H9 (cell line): ENCODE measurements around the gene KDF1. TPM values are rescaled to one million over a fixed set of nuclear protein-coding genes. Genes with fewer than 3 reads are reported as not detected.

Experiments
- DNase-seq: peaks from one replicate; pipeline ENCODE4 v3.0.0-alpha.2; 2017
- H2AFZ ChIP-seq: one replicate; pipeline ENCODE4 v1.6.1; 2013; ENCODE audit warnings: mild to moderate bottlenecking, low read length, control low read depth, moderate library complexity
- H2AK5ac ChIP-seq: 2 replicates; pipeline ENCODE4 v1.6.1; 2013; ENCODE audit warnings: low read length, control low read depth, mixed read lengths; ENCODE audit not compliant: insufficient read length
- H2BK120ac ChIP-seq: one replicate; pipeline ENCODE4 v1.6.1; 2013; ENCODE audit warnings: low read depth, mild to moderate bottlenecking, low read length, control low read depth, inconsistent platforms; ENCODE audit not compliant: poor library complexity, severe bottlenecking
- H2BK12ac ChIP-seq: 2 replicates; pipeline ENCODE4 v1.6.1; 2013; ENCODE audit warnings: low read length, control low read depth, mixed read lengths, low read depth; ENCODE audit not compliant: insufficient read length
- H2BK15ac ChIP-seq: 2 replicates; pipeline ENCODE4 v1.6.1; 2013; ENCODE audit warnings: low read depth, low read length, control low read depth
- H2BK20ac ChIP-seq: one replicate; pipeline ENCODE4 v1.6.1; 2013; ENCODE audit warnings: low read depth, mild to moderate bottlenecking, low read length, control low read depth, inconsistent platforms; ENCODE audit not compliant: poor library complexity, severe bottlenecking
- H2BK5ac ChIP-seq: 2 replicates; pipeline ENCODE4 v1.6.1; 2013; ENCODE audit warnings: low read length, control low read depth, mixed read lengths; ENCODE audit not compliant: insufficient read length
- H3K14ac ChIP-seq: 2 replicates; pipeline ENCODE4 v1.6.1; 2013; ENCODE audit warnings: low read length, control low read depth; ENCODE audit not compliant: insufficient read depth
- H3K18ac ChIP-seq: 2 replicates; pipeline ENCODE4 v1.6.1; 2013; ENCODE audit warnings: low read depth, mild to moderate bottlenecking, mixed read lengths, low read length, control low read depth; ENCODE audit not compliant: insufficient read length
- H3K23ac ChIP-seq: 2 replicates; pipeline ENCODE4 v1.6.1; 2013; ENCODE audit warnings: low read length, control low read depth, mixed read lengths, low read depth; ENCODE audit not compliant: insufficient read length
- H3K23me2 ChIP-seq: 2 replicates; pipeline ENCODE4 v1.6.1; 2013; ENCODE audit warnings: low read depth, mild to moderate bottlenecking, mixed read lengths, low read length, control low read depth; ENCODE audit not compliant: insufficient read length, poor library complexity, severe bottlenecking
- H3K27ac ChIP-seq: 2 replicates; pipeline ENCODE4 v1.5.1; 2013; ENCODE audit warnings: low read length, control low read depth, mixed read lengths, low read depth; ENCODE audit not compliant: insufficient read length
- H3K27me3 ChIP-seq: 2 replicates; pipeline ENCODE4 v1.6.1; 2013; ENCODE audit warnings: low read length, control low read depth, inconsistent platforms; ENCODE audit not compliant: insufficient read depth
- H3K4ac ChIP-seq: 2 replicates; pipeline ENCODE4 v1.6.1; 2013; ENCODE audit warnings: low read depth, mild to moderate bottlenecking, control low read depth, inconsistent platforms, low read length, moderate library complexity
- H3K4me1 ChIP-seq: 2 replicates; pipeline ENCODE4 v1.6.1; 2013; ENCODE audit warnings: low read length, control low read depth, inconsistent platforms; ENCODE audit not compliant: insufficient read depth
- H3K4me2 ChIP-seq: 2 replicates; pipeline ENCODE4 v1.6.1; 2013; ENCODE audit warnings: low read length, control low read depth, mixed read lengths; ENCODE audit not compliant: insufficient read length, insufficient read depth
- H3K56ac ChIP-seq: 2 replicates; pipeline ENCODE4 v1.6.1; 2013; ENCODE audit warnings: low read depth, mild to moderate bottlenecking, mixed read lengths, low read length, control low read depth; ENCODE audit not compliant: insufficient read length
- H3K79me1 ChIP-seq: 2 replicates; pipeline ENCODE4 v1.6.1; 2013; ENCODE audit warnings: low read depth, mild to moderate bottlenecking, moderate library complexity, low read length, control low read depth, inconsistent platforms; ENCODE audit not compliant: insufficient read depth, poor library complexity, severe bottlenecking
- H3K79me2 ChIP-seq: 2 replicates; pipeline ENCODE4 v1.6.1; 2013; ENCODE audit warnings: low read length, control low read depth, inconsistent platforms; ENCODE audit not compliant: insufficient read depth
- H3K9ac ChIP-seq: 2 replicates; pipeline ENCODE4 v1.6.1; 2013; ENCODE audit warnings: low read length, control low read depth, mixed read lengths; ENCODE audit not compliant: insufficient read length; ENCODE audit errors: extremely low read depth
- H3K9me3 ChIP-seq: one replicate; pipeline ENCODE4 v1.6.1; 2013; ENCODE audit warnings: low read depth, low read length, inconsistent platforms; ENCODE audit not compliant: control insufficient read depth
- H3T11ph ChIP-seq: one replicate; pipeline ENCODE4 v1.6.1; 2013; ENCODE audit warnings: mild to moderate bottlenecking, low read length, control low read depth, inconsistent platforms
- H4K20me1 ChIP-seq: one replicate; pipeline ENCODE4 v1.6.1; 2013; ENCODE audit not compliant: control insufficient read depth, insufficient read length, insufficient read depth
- H4K5ac ChIP-seq: 2 replicates; pipeline ENCODE4 v1.6.1; 2013; ENCODE audit warnings: low read depth, mild to moderate bottlenecking, mixed read lengths, low read length, control low read depth; ENCODE audit not compliant: insufficient read length
- H4K8ac ChIP-seq: replicated peaks from 2 replicates; pipeline ENCODE4 v1.6.1; 2013; ENCODE audit warnings: low read length, control low read depth, mixed read lengths, low read depth; ENCODE audit not compliant: insufficient read length
- H4K91ac ChIP-seq: 2 replicates; pipeline ENCODE4 v1.6.1; 2013; ENCODE audit warnings: low read depth, mild to moderate bottlenecking, moderate library complexity, mixed read lengths, low read length, control low read depth; ENCODE audit not compliant: insufficient read length
- H3K27ac Mint-ChIP-seq, 3 experiments: 2 replicates in 2 of 3; 3 replicates in 1 of 3; pipeline ENCODE4 v1.8.0; 2020 to 2021; ENCODE audit warnings: mixed read lengths in 3 of 3, mild to moderate bottlenecking in 1 of 3, moderate library complexity in 1 of 3
- H3K27me3 Mint-ChIP-seq: 2 replicates; pipeline ENCODE4 v1.8.0; 2021; ENCODE audit warnings: low read depth, mild to moderate bottlenecking, moderate library complexity, mixed read lengths
- H3K36me3 Mint-ChIP-seq, 3 experiments: 2 replicates in 2 of 3; 3 replicates in 1 of 3; pipeline ENCODE4 v1.8.0; 2020 to 2021; ENCODE audit warnings: low read depth in 3 of 3, mixed read lengths in 3 of 3; ENCODE audit not compliant: insufficient read depth in 1 of 3
- H3K4me1 Mint-ChIP-seq, 2 experiments: 2 replicates each; pipeline ENCODE4 v1.8.0; 2020; ENCODE audit warnings: mixed read lengths in 2 of 2
- H3K4me3 Mint-ChIP-seq, 2 experiments: 2 replicates in 1 of 2; 3 replicates in 1 of 2; pipeline ENCODE4 v1.8.0; 2020 to 2021; ENCODE audit warnings: mild to moderate bottlenecking in 2 of 2, mixed read lengths in 2 of 2, moderate library complexity in 1 of 2
- H3K9me3 Mint-ChIP-seq, 2 experiments: 2 replicates in 1 of 2; 3 replicates in 1 of 2; pipeline ENCODE4 v1.8.0; 2020; ENCODE audit warnings: mild to moderate bottlenecking in 2 of 2, mixed read lengths in 2 of 2, moderate library complexity in 1 of 2
- CTCF ChIP-seq: fragments of 200-600 bp; sonication (generic); conservative IDR thresholded peaks from 3 replicates; pipeline ENCODE4 v1.8.0; 2021; ENCODE audit warnings: antibody characterized with exemption, mild to moderate bottlenecking
- WGBS: extraction: QIAGEN DNeasy Blood & Tissue Kit; methylation state at CpG from one replicate; pipeline ENCODE4 v1.1.7; 2013; ENCODE audit warnings: missing lambda C conversion rate, low lambda C conversion rate, mixed read lengths; ENCODE audit not compliant: insufficient read length; ENCODE audit errors: extremely low coverage; 5-methylcytosine and 5-hydroxymethylcytosine counted together
- total RNA-seq: library from RNA; stranded (reverse); gene quantifications from 2 replicates; pipeline ENCODE4 v1.2.1, GENCODE V29; 2021

The KDF1 gene
- total RNA-seq, 1 experiment from 2014 or later, result 17.6 TPM

DNA sequence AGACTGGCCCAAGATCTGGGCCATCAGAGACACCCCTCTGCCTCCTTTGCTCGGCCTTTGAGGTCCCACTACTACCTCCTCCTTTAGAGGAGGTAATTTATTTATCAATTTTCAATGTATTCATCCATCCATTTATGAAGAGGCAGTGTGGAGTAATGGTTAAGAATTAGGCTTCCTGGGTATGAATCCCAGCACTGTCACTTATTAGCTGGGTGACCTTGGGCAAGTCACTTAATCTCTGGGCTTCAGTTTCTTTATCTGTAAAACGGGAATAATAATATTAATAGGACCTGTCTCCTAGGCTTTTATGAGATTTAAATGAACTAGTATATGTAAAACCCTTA lies 48.1 kb downstream of the KDF1 start:
- no peak overlapping the region for H3K9ac ChIP-seq
- H2BK5ac ChIP-seq, result no peak overlapping the region
- no peak overlapping the region for H2BK15ac ChIP-seq
- H3K18ac ChIP-seq, result no peak overlapping the region
- DNase-seq, result no peak
- no peak overlapping the region for H4K8ac ChIP-seq
- no peaks in the 10 kb centered on the region for H4K20me1 ChIP-seq
- H3K9me3 ChIP-seq, result no peaks in the 10 kb centered on the region
- H3K14ac ChIP-seq, result no peak overlapping the region
- H2BK120ac ChIP-seq, result no peak overlapping the region
- no peak overlapping the region for H3K4me2 ChIP-seq
- no peak overlapping the region for H3K4ac ChIP-seq
- no peak overlapping the region for H3K27ac Mint-ChIP-seq
- no peaks in the 10 kb centered on the region for H3K36me3 Mint-ChIP-seq
- H2AK5ac ChIP-seq, result no peak overlapping the region
- TF ChIP-seq CTCF, result no peak
- no peak overlapping the region for H2BK20ac ChIP-seq
- H4K5ac ChIP-seq, result no peak overlapping the region
- no peak overlapping the region for H3K4me3 Mint-ChIP-seq
- H3K4me1 ChIP-seq, result no peaks in the 10 kb centered on the region
- WGBS, result no CpG with 5 or more reads among the region's 2 CpGs
- H3K27me3 Mint-ChIP-seq, result peaks cover 10% of the 10 kb centered on the region
- no peak overlapping the region for H2BK12ac ChIP-seq
- H3K23me2 ChIP-seq, result peaks cover 3% of the 10 kb centered on the region
- no peak overlapping the region for H3K27ac ChIP-seq
- H4K91ac ChIP-seq, result no peak overlapping the region
- H3K79me2 ChIP-seq, result no peaks in the 10 kb centered on the region
- H2AFZ ChIP-seq, result no peak overlapping the region
- H3K56ac ChIP-seq, result no peak overlapping the region
- H3K23ac ChIP-seq, result no peak overlapping the region
- no peaks in the 10 kb centered on the region for H3K79me1 ChIP-seq
- no peak overlapping the region for H3T11ph ChIP-seq
- H3K27me3 ChIP-seq, result no peaks in the 10 kb centered on the region
- H3K4me1 Mint-ChIP-seq, result no peaks in the 10 kb centered on the region
- H3K9me3 Mint-ChIP-seq, result no peaks in the 10 kb centered on the region
